Erythroblast (primary cell): ENCODE results near the gene DOCK4.

Source experiments
- GATA1 ChIP-seq: IDR thresholded peaks from 2 replicates; pipeline ENCODE4 v1.6.1; 2011; ENCODE audit warnings: low read depth, mild to moderate bottlenecking, control low read depth, low read length, moderate library complexity
- POLR2A ChIP-seq: IDR thresholded peaks from 2 replicates; pipeline ENCODE4 v1.6.1; 2011; ENCODE audit warnings: mild to moderate bottlenecking, low read length

DNA sequence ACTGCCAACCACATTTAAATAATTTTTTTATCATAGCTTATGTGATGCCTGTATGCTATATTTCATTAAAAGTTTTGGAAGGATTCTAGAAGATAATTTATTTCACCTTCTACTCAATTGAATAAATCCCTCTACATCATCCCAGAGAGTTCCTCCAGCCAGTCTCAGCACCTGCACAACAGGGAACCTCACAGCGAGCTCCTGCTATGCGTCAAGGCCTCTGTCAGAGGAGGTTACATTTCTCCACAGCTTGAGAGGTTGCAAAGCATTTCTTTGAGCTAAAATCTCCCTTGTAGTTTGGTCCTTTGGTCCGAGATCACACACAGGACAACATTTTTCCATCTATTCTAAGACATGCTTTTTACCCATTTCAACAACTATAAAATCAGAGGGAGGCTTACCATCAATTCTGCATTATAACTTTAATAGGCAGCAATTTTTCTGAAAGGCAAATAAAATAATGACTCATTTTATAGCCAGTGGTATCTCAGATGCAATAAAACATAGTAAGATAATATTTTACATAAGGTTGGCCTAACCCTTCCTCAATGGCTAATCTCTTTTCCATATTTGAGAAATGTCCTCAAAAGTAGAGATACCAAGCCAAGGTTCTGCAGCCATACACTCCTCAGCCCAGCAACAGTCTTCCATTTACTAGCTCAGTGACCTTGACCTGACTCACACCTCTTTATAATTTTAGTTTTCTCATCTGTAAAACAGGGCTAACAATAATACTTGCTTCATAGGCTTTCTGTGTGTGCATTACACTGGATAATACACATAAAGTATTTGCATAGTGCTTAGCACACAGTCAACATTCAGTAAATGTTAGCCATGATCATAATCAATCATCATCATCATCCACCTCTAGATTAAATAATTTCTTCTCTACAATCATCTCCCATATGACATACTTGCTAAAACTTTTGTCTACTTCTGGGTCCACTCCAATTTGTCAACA lies 68.8 kb downstream of the DOCK4 start:
- no peak for TF ChIP-seq POLR2A
- TF ChIP-seq GATA1, result no peak
